HG03520 (cell line): Measurements from ENCODE around the gene PFDN1.
"Not testable (repeated sequence)": the region's sequence is repeated elsewhere in the genome, so short reads cannot be mapped to it uniquely, and the experiment has no call there.

ENCODE experiments used
- ATAC-seq: cut with Tn5 transposase; IDR thresholded peaks from one replicate; pipeline ENCODE4 v1.9.1; 2021; ENCODE audit warnings: mild to moderate bottlenecking, moderate library complexity; ENCODE audit not compliant: unreplicated experiment

Gene PFDN1

GRCh38 chr5:140302786-140303639, at the start of gene PFDN1:
PFDN1 (minus strand) TSS chr5:140303101; CDS start chr5:140303073, 28 bp downstream.
- ATAC-seq = peak; percentile 93

GRCh38 chr5:140351609-140352334, 48.9 kb upstream of the PFDN1 start:
- ATAC-seq = peak; percentile 65

- no peak for ATAC-seq
These were observed 46.3 kb upstream of the PFDN1 start for GRCh38 chr5:140349244-140349643.

GRCh38 chr5:140348104-140348503, 45.2 kb upstream of the PFDN1 start:
- ATAC-seq = no peak

- no peak for ATAC-seq
These were observed 44.5 kb upstream of the PFDN1 start for GRCh38 chr5:140347360-140347759.

GRCh38 chr5:140346348-140347221, 43.7 kb upstream of the PFDN1 start, which contains the start of gene HBEGF:
HBEGF (minus strand) TSS chr5:140346603; CDS start chr5:140346328, 275 bp downstream.
- ATAC-seq = peak; percentile 81

GRCh38 chr5:140345919-140346347, 43.0 kb upstream of the PFDN1 start:
- peak; percentile 4 for ATAC-seq

GRCh38 chr5:140344683-140345423, 42.0 kb upstream of the PFDN1 start:
- ATAC-seq = no peak

- ATAC-seq = not testable (repeated sequence)
These were observed 40.9 kb upstream of the PFDN1 start for GRCh38 chr5:140343849-140344248.

GRCh38 chr5:140342896-140343295, 40.0 kb upstream of the PFDN1 start:
- no peak for ATAC-seq

- no peak for ATAC-seq
These were observed 39.4 kb upstream of the PFDN1 start for GRCh38 chr5:140342287-140342686.

GRCh38 chr5:140341591-140341990, 38.7 kb upstream of the PFDN1 start:
- ATAC-seq = no peak

- no peak for ATAC-seq
These were observed 37.8 kb upstream of the PFDN1 start for GRCh38 chr5:140340605-140341121.

- no peak for ATAC-seq
These were observed 36.7 kb upstream of the PFDN1 start for GRCh38 chr5:140339636-140340035.

- no peak for ATAC-seq
These were observed 36.0 kb upstream of the PFDN1 start for GRCh38 chr5:140338908-140339307.

GRCh38 chr5:140338336-140338735, 35.4 kb upstream of the PFDN1 start:
- no peak for ATAC-seq

- no peak for ATAC-seq
These were observed 35.0 kb upstream of the PFDN1 start for GRCh38 chr5:140337880-140338279.

GRCh38 chr5:140336388-140336787, 33.5 kb upstream of the PFDN1 start:
- no peak for ATAC-seq

- ATAC-seq = no peak
These were observed 28.7 kb upstream of the PFDN1 start for GRCh38 chr5:140331638-140332037.
